IMR-90 (cell line): ENCODE results near the gene PAK4. TPM values are rescaled to one million over a fixed set of nuclear protein-coding genes. Genes with fewer than 3 reads are reported as not detected.

Source experiments
- ATAC-seq: fragments of 200-7000 bp; cut with Tn5 transposase; 2 replicates; pipeline ENCODE4 v1.9.1; 2020; ENCODE audit warnings: low read depth, mild to moderate bottlenecking, moderate library complexity
- BruUV-seq: library from RNA; stranded (reverse); fragments of 400-500 nt; replicated peaks from 2 replicates; lab custom pipeline; 2021; lab: Mats Ljungman, UMichigan
- CTCF ChIA-PET: fragments of 300-600 bp; formaldehyde crosslinking; extraction: SDS; loops from one replicate; lab custom pipeline; 2021; ENCODE audit warnings: antibody characterized with exemption; lab: Yijun Ruan, JAX
- POLR2A ChIA-PET: fragments of 300-600 bp; sonication (Branson Sonifier 250); formaldehyde crosslinking; loops from one replicate; lab custom pipeline; 2022; ENCODE audit warnings: antibody characterized with exemption; ENCODE audit not compliant: unreplicated experiment; lab: Charles Lee
- DNase-seq: peaks from one replicate; pipeline ENCODE4 v3.0.0; 2013
- H2AFZ ChIP-seq: replicated peaks from 2 replicates; pipeline ENCODE3; 2013; ENCODE audit warnings: low read length, mild to moderate bottlenecking; ENCODE audit not compliant: poor library complexity
- H2AK5ac ChIP-seq: 2 replicates; pipeline ENCODE4 v1.6.1; 2013; ENCODE audit warnings: low read depth, low read length, inconsistent platforms
- H2AK9ac ChIP-seq: replicated peaks from 2 replicates; pipeline ENCODE3; 2013; ENCODE audit warnings: mild to moderate bottlenecking, low read depth, low read length, moderate library complexity; ENCODE audit not compliant: poor library complexity
- H2BK120ac ChIP-seq: 2 replicates; pipeline ENCODE4 v1.6.1; 2013; ENCODE audit warnings: low read depth, low read length, inconsistent platforms
- H2BK15ac ChIP-seq: 3 replicates; pipeline ENCODE4 v1.6.1; 2013; ENCODE audit warnings: low read depth, low read length, inconsistent platforms
- H2BK20ac ChIP-seq: 2 replicates; pipeline ENCODE4 v1.6.1; 2013; ENCODE audit warnings: low read depth, mild to moderate bottlenecking, inconsistent platforms, low read length, moderate library complexity
- H2BK5ac ChIP-seq: 2 replicates; pipeline ENCODE4 v1.6.1; 2013; ENCODE audit warnings: mild to moderate bottlenecking, low read depth, low read length, inconsistent platforms; ENCODE audit not compliant: poor library complexity, severe bottlenecking
- H3K14ac ChIP-seq: replicated peaks from 2 replicates; pipeline ENCODE4 v1.6.1; 2013; ENCODE audit warnings: low read depth, low read length, inconsistent platforms
- H3K18ac ChIP-seq: 2 replicates; pipeline ENCODE4 v1.6.1; 2013; ENCODE audit warnings: low read depth, low read length, control low read depth
- H3K23ac ChIP-seq: 2 replicates; pipeline ENCODE4 v1.6.1; 2013; ENCODE audit warnings: low read depth, low read length, inconsistent platforms
- H3K27ac ChIP-seq: 2 replicates; pipeline ENCODE4 v1.5.1; 2013; ENCODE audit warnings: mild to moderate bottlenecking, control low read depth, low read length; ENCODE audit not compliant: insufficient read depth
- H3K27me3 ChIP-seq: 2 replicates; pipeline ENCODE4 v1.6.1; 2013; ENCODE audit warnings: low read length; ENCODE audit not compliant: control insufficient read depth, insufficient read depth
- H3K36me3 ChIP-seq: 2 replicates; pipeline ENCODE4 v1.6.1; 2013; ENCODE audit warnings: low read length, mixed read lengths; ENCODE audit not compliant: control insufficient read depth, insufficient read depth
- H3K4ac ChIP-seq: 2 replicates; pipeline ENCODE4 v1.6.1; 2013; ENCODE audit warnings: low read depth, low read length, inconsistent platforms
- H3K4me1 ChIP-seq: 2 replicates; pipeline ENCODE4 v1.6.1; 2013; ENCODE audit warnings: low read length, mixed read lengths; ENCODE audit not compliant: control insufficient read depth, insufficient read depth
- H3K4me2 ChIP-seq: 2 replicates; pipeline ENCODE4 v1.6.1; 2013; ENCODE audit warnings: low read depth, mild to moderate bottlenecking, control low read depth, low read length, moderate library complexity
- H3K4me3 ChIP-seq: 2 replicates; pipeline ENCODE4 v1.5.1; 2013; ENCODE audit warnings: low read depth, mild to moderate bottlenecking, control low read depth, low read length, moderate library complexity; ENCODE audit not compliant: insufficient read depth
- H3K56ac ChIP-seq: 2 replicates; pipeline ENCODE4 v1.6.1; 2013; ENCODE audit warnings: low read length, inconsistent platforms; ENCODE audit not compliant: insufficient read depth; ENCODE audit errors: extremely low read depth
- H3K79me1 ChIP-seq, 2 experiments: 2 replicates each; pipeline ENCODE4 v1.6.1; 2013; ENCODE audit warnings: low read length in 2 of 2, inconsistent platforms in 1 of 2, low read depth in 1 of 2
- H3K9ac ChIP-seq: 2 replicates; pipeline ENCODE4 v1.6.1; 2013; ENCODE audit warnings: low read depth, low read length, control low read depth
- H3K9me1 ChIP-seq: 2 replicates; pipeline ENCODE4 v1.6.1; 2013; ENCODE audit warnings: low read length, inconsistent platforms; ENCODE audit not compliant: insufficient read depth
- H3K9me3 ChIP-seq: 2 replicates; pipeline ENCODE4 v1.6.1; 2013; ENCODE audit warnings: low read length; ENCODE audit not compliant: control insufficient read depth, insufficient read depth
- H4K20me1 ChIP-seq: 2 replicates; pipeline ENCODE4 v1.6.1; 2013; ENCODE audit warnings: low read length, inconsistent platforms; ENCODE audit not compliant: insufficient read depth
- H4K5ac ChIP-seq: 2 replicates; pipeline ENCODE4 v1.6.1; 2013; ENCODE audit warnings: mild to moderate bottlenecking, low read depth, low read length, control low read depth
- H4K8ac ChIP-seq, 2 experiments: 2 replicates each; pipeline ENCODE4 v1.6.1; 2013; ENCODE audit warnings: low read depth in 2 of 2, low read length in 2 of 2, control low read depth in 1 of 2, inconsistent platforms in 1 of 2
- H4K91ac ChIP-seq: 2 replicates; pipeline ENCODE4 v1.6.1; 2013; ENCODE audit warnings: low read depth, low read length, inconsistent platforms; ENCODE audit not compliant: insufficient read depth
- BHLHE40 ChIP-seq: fragments of 150-350 bp; IDR thresholded peaks from 2 replicates; pipeline ENCODE4 v1.6.1; 2016; ENCODE audit warnings: mild to moderate bottlenecking, low read depth, low read length
- CHD1 ChIP-seq: IDR thresholded peaks from 2 replicates; pipeline ENCODE4 v1.6.1; 2012; ENCODE audit warnings: low read depth, low read length, improper control_type of control experiment
- CTCF ChIP-seq: conservative IDR thresholded peaks from 2 replicates; pipeline ENCODE4 v1.5.1; 2012; ENCODE audit warnings: mild to moderate bottlenecking, low read depth, low read length, improper control_type of control experiment
- ELK1 ChIP-seq: fragments of 150-350 bp; IDR thresholded peaks from 2 replicates; pipeline ENCODE4 v1.6.1; 2016; ENCODE audit warnings: low read depth, mild to moderate bottlenecking, low read length, moderate library complexity, borderline replicate concordance
- FOS ChIP-seq: fragments of 150-350 bp; IDR thresholded peaks from 2 replicates; pipeline ENCODE4 v1.6.1; 2016; ENCODE audit warnings: low read depth, low read length
- MAZ ChIP-seq: IDR thresholded peaks from 2 replicates; pipeline ENCODE4 v1.6.1; 2012; ENCODE audit warnings: low read depth, mild to moderate bottlenecking, low read length, improper control_type of control experiment, moderate library complexity, borderline replicate concordance
- MXI1 ChIP-seq: IDR thresholded peaks from 2 replicates; pipeline ENCODE4 v1.6.1; 2012; ENCODE audit warnings: low read depth, mild to moderate bottlenecking, low read length, moderate library complexity, borderline replicate concordance
- NFE2L2 ChIP-seq: fragments of 150-350 bp; IDR thresholded peaks from 2 replicates; pipeline ENCODE4 v1.6.1; 2016; ENCODE audit warnings: low read depth, mild to moderate bottlenecking, low read length
- POLR2A ChIP-seq: IDR thresholded peaks from 2 replicates; pipeline ENCODE4 v1.6.1; 2012; ENCODE audit warnings: mild to moderate bottlenecking, low read depth, low read length
- RAD21 ChIP-seq: IDR thresholded peaks from 2 replicates; pipeline ENCODE4 v1.6.1; 2012; ENCODE audit warnings: low read length, improper control_type of control experiment
- RCOR1 ChIP-seq: IDR thresholded peaks from 2 replicates; pipeline ENCODE4 v1.6.1; 2012; ENCODE audit warnings: mild to moderate bottlenecking, low read length, improper control_type of control experiment; ENCODE audit not compliant: insufficient replicate concordance
- RFX5 ChIP-seq: IDR thresholded peaks from 2 replicates; pipeline ENCODE4 v1.8.0; 2012; ENCODE audit warnings: low read depth, mild to moderate bottlenecking, low read length, moderate library complexity
- SMC3 ChIP-seq: fragments of 150-350 bp; IDR thresholded peaks from 2 replicates; pipeline ENCODE4 v1.6.1; 2016; ENCODE audit warnings: low read depth, mild to moderate bottlenecking, antibody characterized with exemption, low read length, moderate library complexity
- USF2 ChIP-seq: fragments of 150-350 bp; IDR thresholded peaks from 2 replicates; pipeline ENCODE4 v1.6.1; 2017; ENCODE audit warnings: mild to moderate bottlenecking, antibody characterized with exemption, low read length, low read depth
- WGBS, 2 experiments: methylation state at CpG; one replicate each; pipeline versions ENCODE4 v1.1.5 to v1.1.7; 2013; ENCODE audit warnings: missing lambda C conversion rate in 2 of 2; ENCODE audit not compliant: insufficient read length in 1 of 2; ENCODE audit errors: extremely low coverage in 2 of 2; 5-methylcytosine and 5-hydroxymethylcytosine counted together
- dilution Hi-C: fragments of 300-500 bp; cut with HindIII; formaldehyde crosslinking; loops from one replicate; pipeline ENCODE4 v1.14.3; 2018; ENCODE audit warnings: low sequenced_read_pairs; ENCODE audit not compliant: unreplicated experiment
- in situ Hi-C: fragments of 300-500 bp; cut with MboI; formaldehyde crosslinking; loops from 3 replicates; pipeline ENCODE4 v1.14.3; 2019; ENCODE audit warnings: low sequenced_read_pairs, inconsistent platforms, mixed read lengths
- intact Hi-C: fragments of 100-400 bp; cut with micrococcal nuclease; formaldehyde crosslinking; loops from 2 replicates; pipeline ENCODE4 v1.10.0; 2022
- polyA plus RNA-seq, 3 experiments: library from polyadenylated mRNA; depleted of rRNA; stranded (reverse); fragments of >200 nt; gene quantifications; 2 replicates each; pipeline ENCODE4 v1.2.3, GENCODE V29; 2012; ENCODE audit warnings: low replicate concordance in 1 of 3
- total RNA-seq: library from RNA; depleted of rRNA; stranded (reverse); fragments of >200 nt; gene quantifications from 2 replicates; pipeline ENCODE4 v1.2.3, GENCODE V29; 2012

The PAK4 gene
- total and polyA plus RNA-seq, 2 of the 4 experiments (the other 2 are of a cell fraction), result 2.0 to 27.2 TPM

GRCh38 chr19:39122934-39123731, 2.5 kb upstream of the PAK4 start:
- ChIA-PET CTCF (interaction anchor here (0.8 to 0.9 kb wide), 2 partner anchors 168 to 205 kb away, joined by 3 to 4 read pairs; no protein-coding TSS in a partner anchor), POLR2A (no interaction called here)
- TF ChIP-seq USF2 (no peak), CHD1 (no peak), FOS (no peak), RFX5 (no peak), POLR2A (no peak), RAD21 (no peak), RCOR1 (no peak), MXI1 (no peak), NFE2L2 (no peak), SMC3 (no peak), CTCF (no peak), ELK1 (no peak), MAZ (no peak), BHLHE40 (no peak)

More at GRCh38 chr19:39122934-39123731, 2.5 kb upstream of the PAK4 start:
- DNase-seq, result no peak
- Histone ChIP-seq H2AK9ac (no peak overlapping the region), H3K9ac (no peak overlapping the region), H3K23ac (no peak overlapping the region), H3K27me3 (peaks cover 5% of the 10 kb centered on the region), H4K8ac (no peak overlapping the region), H3K4me2 (no peak overlapping the region), H2AFZ (no peak overlapping the region), H3K14ac (no peak overlapping the region), H3K9me1 (no peaks in the 10 kb centered on the region), H2BK5ac (no peak overlapping the region), H3K4me1 (peaks cover 5% of the 10 kb centered on the region; the same call in 1 of the 2 replicates), H3K79me1 (peaks cover 13 to 25% of the 10 kb centered on the region in 2 experiments; a peak in 3 of 4 replicates), H2BK120ac (no peak overlapping the region), H3K9me3 (no peaks in the 10 kb centered on the region), H2BK20ac (no peak overlapping the region), H2BK15ac (no peak overlapping the region), H2AK5ac (no peak overlapping the region), H4K91ac (no peak overlapping the region), H3K4ac (no peak overlapping the region), H3K27ac (no peak overlapping the region), H3K56ac (no peak overlapping the region), H3K36me3 (no peaks in the 10 kb centered on the region), H4K20me1 (peaks cover 11% of the 10 kb centered on the region; the same call in 1 of the 2 replicates), H3K18ac (no peak overlapping the region), H4K5ac (no peak overlapping the region), H3K4me3 (no peak overlapping the region)
- 40% methylated on average over 1 of the region's 18 CpGs; no CpG with 5 or more reads in 1 of the 2 experiments for WGBS, 2 experiments
- ATAC-seq, result no peak
- BruUV-seq, result no TSS peak
- in situ Hi-C loops, result loop anchor here (5.0 kb wide), 2 partner anchors 64 to 204 kb away; no protein-coding TSS in a partner anchor
- dilution Hi-C loops, result no loop called here
- intact Hi-C loops, result loop anchor here (1.0 to 5.0 kb wide), 6 partner anchors 64 to 290 kb away; partner anchors contain the start of genes PLEKHG2 and SAMD4B
